HG03039 (cell line): ENCODE measurements around the gene PDE4B.

Experiments
- ATAC-seq: cut with Tn5 transposase; IDR thresholded peaks from one replicate; pipeline ENCODE4 v1.9.1; 2021; ENCODE audit warnings: mild to moderate bottlenecking, moderate library complexity; ENCODE audit not compliant: unreplicated experiment

The PDE4B gene

GRCh38 chr1:66325594-66326380 lies 533.1 kb downstream of the PDE4B start:
- ATAC-seq = no peak

DNA sequence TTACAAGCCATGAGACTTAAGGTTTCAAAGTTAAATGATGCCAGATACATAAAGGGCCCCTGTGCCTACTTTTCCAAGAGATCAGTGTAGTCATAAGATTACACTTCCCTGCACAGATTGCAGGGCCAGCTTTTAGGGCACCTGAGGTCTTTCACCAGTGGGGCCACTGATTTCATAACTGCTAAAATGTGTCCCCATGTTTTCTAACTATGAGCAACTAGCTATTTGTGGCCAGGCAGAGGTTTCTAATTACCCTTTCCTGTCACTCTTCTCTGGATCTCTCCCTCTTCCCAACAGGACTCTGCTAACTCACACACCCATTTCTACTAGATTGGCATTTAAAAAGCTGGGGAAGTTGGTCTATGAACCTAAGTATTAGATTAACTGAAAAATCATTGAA lies 534.2 kb downstream of the PDE4B start:
- no peak for ATAC-seq

DNA sequence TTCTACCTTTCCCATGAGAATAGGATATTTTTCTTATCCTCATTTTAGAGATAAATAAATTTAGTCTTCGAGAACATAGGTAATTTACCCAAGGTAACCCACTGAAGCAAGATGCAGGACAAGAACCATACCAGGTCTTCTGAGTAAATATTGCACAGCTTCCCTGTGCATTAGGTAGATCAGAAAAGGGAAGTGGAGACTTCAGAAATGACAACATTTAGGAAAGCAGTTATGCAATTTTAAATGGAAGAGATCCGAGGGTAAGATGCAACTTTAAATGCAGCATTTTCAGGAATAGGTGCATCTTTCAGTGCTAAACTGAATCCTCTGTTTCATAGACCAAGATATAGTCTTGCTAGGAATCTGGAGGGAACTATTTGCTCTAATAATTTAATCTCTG lies 534.9 kb downstream of the PDE4B start:
- no peak for ATAC-seq

DNA sequence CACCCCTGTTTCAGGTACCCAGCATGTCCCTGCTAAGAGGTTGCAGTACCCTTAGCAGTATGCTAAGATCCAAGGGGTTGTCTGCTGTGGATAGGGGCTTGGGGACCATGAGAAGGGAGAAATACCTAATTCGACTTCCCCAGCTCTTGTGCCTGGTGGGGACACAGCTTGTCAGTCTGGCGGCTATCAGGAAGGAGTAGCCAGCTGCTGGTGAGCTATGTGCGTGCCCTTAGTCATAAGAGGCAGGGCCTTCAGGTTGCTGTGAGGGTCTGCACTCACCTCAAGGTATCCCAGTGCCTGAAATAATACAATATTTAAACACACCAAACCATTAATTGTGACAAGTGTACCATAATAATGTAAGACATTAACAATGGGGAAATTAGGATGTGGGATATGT lies 536.2 kb downstream of the PDE4B start:
- ATAC-seq = no peak

DNA sequence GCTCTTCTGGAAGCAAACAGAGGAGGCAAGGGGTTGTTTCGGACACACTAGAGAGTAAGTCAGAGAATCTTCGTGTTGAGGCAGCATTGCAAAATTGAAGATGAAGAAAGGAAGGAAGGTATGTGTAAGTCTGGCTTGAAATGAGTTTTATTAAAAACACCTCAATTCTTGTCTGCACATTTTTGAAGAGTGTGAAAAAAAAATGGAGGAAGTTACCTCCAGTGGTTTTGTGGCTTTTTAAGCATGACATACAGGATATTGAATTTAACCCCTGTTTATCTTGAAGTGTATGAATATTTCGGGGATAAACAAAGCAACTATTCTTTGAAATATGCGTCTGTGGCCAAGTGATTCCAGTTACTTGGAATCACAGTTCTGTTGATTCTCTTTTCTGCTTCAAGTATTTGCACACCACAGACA lies 538.0 kb downstream of the PDE4B start:
- ATAC-seq = no peak

- no peak for ATAC-seq
Observed at GRCh38 chr1:66331658-66332547, 539.2 kb downstream of the PDE4B start.

DNA sequence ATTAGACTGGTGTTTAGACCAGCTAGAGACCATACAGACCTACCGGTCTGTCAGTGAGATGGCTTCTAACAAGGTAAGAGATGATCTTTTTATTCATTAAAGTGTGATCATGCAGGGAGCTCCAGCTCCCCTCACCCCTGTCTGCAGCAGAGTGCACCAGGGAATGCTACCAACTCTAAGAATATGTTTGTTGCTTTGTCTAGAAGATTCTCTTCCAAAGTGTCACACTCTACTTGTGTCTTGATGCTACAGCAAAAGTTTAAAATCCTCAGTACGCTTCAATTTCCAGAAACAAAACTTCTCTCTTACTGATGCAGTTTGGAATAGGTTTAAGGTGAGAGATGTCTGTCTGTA lies 539.8 kb downstream of the PDE4B start:
- no peak for ATAC-seq

DNA sequence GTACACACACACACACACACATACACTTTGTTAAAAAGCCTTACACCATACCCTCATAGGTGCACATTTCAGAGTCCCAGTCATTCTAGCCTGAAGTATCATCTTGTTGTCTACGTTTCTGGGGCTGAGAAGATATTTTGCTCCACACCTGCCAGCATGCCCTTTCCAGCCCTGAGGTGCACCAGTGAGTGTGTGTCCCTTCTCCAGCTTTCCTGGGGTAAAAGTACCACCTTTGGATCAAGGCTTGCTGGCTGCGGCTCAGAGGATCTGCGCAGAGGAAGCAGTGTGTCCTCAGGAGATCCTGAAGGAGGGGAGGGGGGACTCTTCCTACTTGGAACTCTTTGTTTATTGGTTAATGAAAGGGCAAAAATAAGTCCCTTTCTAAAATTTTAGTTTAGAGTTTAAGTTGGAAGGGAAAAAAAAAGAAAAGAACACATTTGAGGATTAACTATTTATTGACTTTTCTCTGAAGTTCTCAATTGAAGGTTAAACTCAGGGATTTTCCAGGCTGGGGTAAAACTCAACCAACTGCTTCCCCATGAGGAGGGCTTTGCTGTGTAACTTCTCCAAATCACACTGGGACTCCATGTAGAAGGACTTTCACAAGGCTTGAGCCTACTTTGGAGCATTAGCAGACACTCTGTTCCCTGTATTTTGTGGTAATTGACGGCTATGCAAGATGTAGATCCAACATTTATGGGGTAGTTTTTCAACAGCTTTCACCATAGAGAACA lies 540.9 kb downstream of the PDE4B start:
- ATAC-seq = no peak

- ATAC-seq = no peak
Observed at GRCh38 chr1:66334318-66334717, 541.6 kb downstream of the PDE4B start.

DNA sequence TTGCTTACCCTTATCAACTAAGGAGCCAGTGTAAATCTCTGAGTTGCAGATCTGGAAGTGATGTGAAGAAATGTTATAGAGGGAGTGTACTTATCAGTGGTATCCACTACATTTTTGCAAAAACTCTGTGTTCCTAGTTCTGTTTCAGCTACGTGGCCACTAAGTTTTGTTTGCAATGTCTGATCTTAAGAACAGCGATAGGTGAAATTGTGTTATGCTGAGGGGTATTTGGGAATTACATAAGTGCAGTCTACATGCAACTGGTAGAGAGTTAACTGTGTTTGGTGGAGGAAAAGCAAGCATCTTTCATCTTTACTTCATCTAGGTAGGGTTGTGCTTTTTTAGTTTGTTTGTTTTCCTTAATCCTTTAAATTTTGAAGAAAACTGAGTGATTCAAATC lies 542.4 kb downstream of the PDE4B start:
- no peak for ATAC-seq

GRCh38 chr1:66335859-66336640 lies 543.4 kb downstream of the PDE4B start:
- peak; percentile 65 for ATAC-seq

GRCh38 chr1:66336641-66336990 lies 543.9 kb downstream of the PDE4B start:
- no peak for ATAC-seq

GRCh38 chr1:66337249-66337648 lies 544.6 kb downstream of the PDE4B start:
- no peak for ATAC-seq

DNA sequence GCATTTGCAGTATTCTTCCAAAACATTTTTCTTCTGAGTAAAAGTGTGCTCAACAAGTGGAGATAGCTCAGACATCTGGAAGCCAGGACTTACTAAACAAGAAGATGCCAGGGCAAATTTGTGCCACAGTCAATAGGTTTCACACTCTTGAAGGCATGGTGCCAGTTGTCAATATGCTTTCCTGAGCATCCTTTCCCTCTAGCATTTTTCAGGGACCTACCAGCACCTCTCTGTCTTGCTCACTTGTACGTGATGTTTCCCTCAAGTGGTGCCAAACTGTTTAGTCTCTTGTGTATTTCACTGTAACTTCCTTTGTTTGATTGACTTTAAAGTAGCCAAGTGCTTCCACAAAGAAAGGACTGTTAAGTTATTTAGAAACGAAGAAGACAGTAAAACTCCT lies 547.2 kb downstream of the PDE4B start:
- ATAC-seq = no peak

DNA sequence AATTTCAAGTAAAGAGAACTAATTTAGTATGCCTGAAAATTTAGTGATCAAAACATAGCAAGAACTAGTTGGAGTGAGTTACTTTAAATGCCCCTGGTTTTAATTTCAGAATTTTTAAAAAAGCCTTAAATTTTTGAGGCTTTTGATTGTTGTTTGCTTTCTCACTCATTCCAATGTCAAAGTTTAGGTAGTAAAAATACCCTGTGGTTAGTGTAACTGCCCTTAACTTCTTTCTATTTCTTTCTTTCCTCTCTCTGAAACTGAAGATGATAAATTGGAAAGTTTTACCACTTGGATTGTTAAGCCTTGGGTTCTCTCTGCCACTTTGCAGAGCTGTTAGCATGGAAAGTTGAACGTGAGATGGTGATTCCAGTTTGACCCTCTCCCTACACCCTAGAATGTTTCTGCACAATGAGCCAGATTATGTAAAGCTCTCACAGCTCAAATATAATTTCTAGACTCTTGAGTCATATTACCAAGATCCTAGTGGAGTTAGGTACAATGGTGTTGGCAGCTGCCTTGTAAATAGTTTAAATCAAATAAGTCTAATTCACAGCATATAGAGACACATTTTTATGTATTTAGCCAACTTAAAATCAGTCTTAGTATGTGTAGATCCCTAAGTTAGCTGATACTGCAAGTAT lies 548.9 kb downstream of the PDE4B start:
- ATAC-seq = no peak

DNA sequence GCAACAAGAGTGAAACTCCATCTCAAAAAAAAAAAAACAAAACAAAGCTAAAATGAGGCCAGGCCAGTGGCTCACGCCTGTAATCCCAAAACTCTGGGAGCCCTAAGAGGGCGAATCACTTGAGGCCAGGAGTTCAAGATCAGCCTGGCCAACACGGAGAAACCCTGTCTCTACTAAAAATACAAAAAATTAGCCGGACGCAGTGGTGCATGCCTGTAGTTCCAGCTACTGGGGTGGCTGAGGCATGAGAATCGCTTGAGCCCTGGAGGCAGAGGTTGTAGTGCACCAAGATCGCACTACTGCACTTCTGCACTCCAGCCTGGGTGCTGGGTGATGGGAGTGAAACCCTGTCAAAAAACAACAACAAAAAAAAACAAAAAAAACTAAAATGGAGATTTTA lies 550.0 kb downstream of the PDE4B start:
- no peak for ATAC-seq

DNA sequence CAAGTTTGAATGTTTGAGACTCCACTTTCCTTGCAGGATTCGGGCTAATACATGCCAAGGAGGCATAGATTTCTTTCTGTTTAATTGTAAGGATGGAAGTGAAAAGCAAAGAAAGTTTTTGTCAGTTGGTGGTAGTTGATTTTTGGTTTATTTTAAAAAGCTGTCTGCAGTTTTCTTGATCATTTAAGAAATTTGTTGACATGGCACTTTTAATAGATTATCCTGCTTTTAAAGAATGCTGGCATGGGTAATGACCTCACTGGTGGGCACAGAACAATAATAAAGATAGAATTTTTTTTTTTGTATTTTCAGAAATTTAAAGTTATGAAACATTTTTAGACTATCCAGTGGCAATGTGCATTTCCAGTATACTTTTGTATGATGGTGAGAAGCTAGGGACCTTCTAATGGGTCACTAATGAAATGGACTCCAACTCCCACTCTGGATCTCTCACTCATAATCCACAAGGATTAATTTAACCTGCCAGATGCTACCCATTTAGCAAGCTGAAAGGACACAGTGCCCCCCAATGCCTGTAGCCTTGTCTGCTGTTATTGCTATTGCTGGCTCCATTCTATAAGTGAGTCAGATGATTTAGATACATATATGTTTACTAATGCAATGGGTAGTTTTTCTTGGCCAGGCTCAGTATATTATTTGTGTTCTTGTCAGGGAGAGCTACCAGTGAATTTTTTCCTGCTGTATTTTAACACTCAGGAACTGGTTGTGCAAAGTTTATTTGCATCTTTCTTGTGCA lies 551.1 kb downstream of the PDE4B start:
- ATAC-seq = no peak

DNA sequence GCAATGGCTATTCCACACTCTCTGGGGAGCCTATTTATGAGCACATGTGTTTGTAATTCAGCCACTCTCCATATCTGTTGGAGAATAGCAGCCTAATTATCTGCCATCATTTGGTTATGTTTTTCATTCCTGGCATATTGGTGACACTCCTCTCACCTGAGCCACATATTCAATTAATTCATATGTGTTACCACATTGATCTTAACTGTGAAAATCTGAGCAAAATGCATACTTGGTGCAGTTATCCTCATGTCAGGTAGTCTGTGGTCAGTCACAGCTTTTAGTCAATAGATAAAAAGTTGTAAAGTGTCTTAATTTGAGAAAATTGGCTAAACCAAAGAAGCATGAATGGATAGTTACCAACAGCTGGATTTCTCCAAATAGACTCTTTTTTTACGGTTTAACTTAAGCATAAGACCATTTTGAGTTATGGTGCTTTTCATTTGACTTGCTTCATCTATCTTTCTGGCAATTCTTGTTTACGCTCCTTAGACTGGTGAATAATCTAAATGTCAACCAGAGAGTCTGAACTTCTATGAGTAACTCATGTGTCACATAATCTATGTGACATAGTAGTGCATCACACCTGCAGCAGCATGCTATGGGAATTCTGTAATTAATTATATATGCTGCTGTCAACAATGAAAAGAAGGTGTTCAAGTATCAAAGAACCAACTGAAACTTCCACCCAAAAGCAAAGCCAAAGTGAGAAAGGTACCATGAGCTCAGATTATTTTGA lies 553.5 kb downstream of the PDE4B start:
- no peak for ATAC-seq

DNA sequence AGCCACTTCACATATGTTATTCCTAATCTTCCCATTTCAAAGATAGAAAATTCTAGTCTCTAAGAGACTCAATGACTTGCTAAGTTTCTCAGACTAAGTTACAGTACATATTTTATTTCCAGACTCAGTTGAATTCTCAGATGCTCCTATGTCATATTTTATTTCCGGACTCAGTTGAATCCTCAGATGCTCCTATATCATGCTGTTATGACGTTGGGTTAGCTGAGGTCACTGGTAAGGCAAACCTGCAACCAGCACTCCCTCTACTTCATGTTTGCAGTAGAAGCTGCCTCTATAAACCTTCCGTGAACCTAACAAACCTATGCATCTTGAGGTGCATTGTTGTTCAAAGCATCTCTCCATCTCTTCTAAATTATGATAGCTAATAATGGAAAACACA lies 554.2 kb downstream of the PDE4B start:
- ATAC-seq = no peak
